PC-9 (cell line): ENCODE results near the gene HLA-DRA.

Experiments used
- EZH2 ChIP-seq: fragments of 200-600 bp; sonication (generic); IDR thresholded peaks from 2 replicates; pipeline ENCODE4 v1.8.0; 2017; ENCODE audit warnings: antibody characterized with exemption, low read depth
- TF ChIP-seq, protein P1 (sequence below): fragments of 200-600 bp; sonication (generic); conservative IDR thresholded peaks from 2 replicates; pipeline ENCODE4 v1.6.1; 2017; ENCODE audit warnings: mixed run types, antibody characterized with exemption, mild to moderate bottlenecking, moderate library complexity

DNA sequence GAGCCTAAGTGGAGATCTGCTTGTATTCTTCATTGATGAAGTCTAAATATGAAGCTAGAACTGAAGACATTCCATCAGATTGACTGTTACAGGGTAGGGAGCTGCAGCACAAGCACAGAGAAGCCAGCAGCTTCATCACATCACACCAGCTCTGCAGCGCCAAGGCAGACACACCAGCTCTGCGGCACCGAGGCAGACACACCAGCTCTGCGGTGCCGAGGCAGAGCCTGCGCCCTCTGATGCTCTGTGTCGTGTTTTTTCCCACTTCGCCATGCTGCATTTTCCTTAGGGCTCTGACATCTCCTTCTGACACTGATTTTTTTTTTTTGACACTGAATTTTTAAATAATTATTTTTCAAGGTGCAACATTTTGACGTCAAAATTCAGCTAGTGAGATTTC, 33.5 kb upstream of the HLA-DRA start:
- TF ChIP-seq, protein P1, sequence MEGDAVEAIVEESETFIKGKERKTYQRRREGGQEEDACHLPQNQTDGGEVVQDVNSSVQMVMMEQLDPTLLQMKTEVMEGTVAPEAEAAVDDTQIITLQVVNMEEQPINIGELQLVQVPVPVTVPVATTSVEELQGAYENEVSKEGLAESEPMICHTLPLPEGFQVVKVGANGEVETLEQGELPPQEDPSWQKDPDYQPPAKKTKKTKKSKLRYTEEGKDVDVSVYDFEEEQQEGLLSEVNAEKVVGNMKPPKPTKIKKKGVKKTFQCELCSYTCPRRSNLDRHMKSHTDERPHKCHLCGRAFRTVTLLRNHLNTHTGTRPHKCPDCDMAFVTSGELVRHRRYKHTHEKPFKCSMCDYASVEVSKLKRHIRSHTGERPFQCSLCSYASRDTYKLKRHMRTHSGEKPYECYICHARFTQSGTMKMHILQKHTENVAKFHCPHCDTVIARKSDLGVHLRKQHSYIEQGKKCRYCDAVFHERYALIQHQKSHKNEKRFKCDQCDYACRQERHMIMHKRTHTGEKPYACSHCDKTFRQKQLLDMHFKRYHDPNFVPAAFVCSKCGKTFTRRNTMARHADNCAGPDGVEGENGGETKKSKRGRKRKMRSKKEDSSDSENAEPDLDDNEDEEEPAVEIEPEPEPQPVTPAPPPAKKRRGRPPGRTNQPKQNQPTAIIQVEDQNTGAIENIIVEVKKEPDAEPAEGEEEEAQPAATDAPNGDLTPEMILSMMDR = no peak
- no peak for TF ChIP-seq EZH2
